ENCODE data around the gene RNF19B.
A peak's percentile ranks its signal among the peaks of the same experiment; 100 is the strongest.

RNF19B gene

DNA sequence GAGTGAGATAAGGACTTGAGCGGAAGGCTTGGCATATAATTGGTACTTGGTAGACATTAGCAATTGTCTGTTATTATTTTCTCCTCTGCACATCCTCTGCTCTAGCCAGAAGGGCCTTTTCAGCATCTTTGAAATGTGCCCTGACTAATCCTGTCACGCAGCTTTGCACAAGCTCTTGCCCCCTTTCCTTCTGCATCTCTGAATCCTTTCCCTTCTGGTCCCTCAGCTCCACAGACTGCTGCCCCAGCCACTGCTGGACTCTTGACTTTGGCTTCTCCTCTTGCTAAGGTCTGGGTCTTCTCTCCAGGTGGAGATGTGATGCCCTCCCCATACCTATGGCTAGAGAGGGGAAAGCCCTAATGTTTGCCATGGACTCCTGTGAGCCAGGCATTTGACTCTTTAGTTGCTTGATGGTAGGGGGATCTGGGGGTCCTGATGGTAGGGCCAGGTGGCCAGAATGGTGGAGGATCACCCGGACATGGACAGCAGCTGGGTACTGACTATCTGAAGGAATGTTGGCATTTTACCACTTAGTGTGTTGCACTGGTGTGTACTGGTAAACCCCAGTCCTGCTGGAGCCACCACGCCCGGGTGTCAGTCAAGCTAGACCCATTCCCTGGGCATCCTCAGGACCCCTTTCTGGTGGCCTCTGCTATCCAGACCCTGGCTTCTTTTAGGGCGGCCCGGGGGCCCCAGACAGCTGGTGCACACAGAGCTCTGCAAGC, 73.9 kb downstream of the RNF19B start:
- peaks cover 0 to 27% of the 10 kb centered on the region in 2 donors for H3K4me1 ChIP-seq (ENCODE audit: control insufficient read depth in 1 of 2, insufficient read depth in 2 of 2, low read length in 2 of 2)
- H3K9me3 ChIP-seq (ENCODE audit: control insufficient read depth in 1 of 2, low read length in 2 of 2) = no peaks in the 10 kb centered on the region
- H3K36me3 ChIP-seq (ENCODE audit: control insufficient read depth in 1 of 2, insufficient read depth in 2 of 2, low read length in 2 of 2) = no peaks in the 10 kb centered on the region
- no peak overlapping the region for H3K4me3 ChIP-seq (ENCODE audit: low read depth in 1 of 2, low read length in 2 of 2)
- H3K27ac ChIP-seq (ENCODE audit: low read length) = no peak overlapping the region
- peaks cover 28% of the 10 kb centered on the region for H3K27me3 ChIP-seq (ENCODE audit: low read depth, low read length)

DNA sequence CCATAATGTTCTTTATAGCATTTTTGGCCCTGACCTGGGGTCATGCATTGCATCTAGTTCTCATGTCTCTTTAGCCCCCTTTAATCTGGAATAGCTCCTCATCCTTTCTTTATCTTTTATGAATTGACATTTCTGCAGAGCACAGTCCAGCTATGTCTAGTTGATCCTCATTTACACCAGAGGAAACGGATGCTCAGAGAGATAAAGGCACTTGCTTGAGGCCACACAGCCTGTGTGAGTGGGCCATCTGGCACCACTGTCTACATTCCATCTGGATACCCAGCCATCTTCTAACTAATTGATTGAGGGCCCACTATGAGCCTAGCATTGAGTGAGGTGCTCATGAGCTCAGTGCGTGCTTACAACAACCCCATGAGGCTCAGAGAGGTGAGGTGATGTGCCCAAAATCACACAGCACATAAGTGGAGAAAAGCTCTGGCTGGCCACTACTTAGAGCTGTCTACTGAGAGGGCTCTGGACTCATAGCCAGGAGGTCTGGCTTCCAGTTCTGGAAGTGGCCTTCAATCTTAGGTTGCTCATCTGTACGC, 74.8 kb downstream of the RNF19B start:
- H3K9me3 ChIP-seq (ENCODE audit: control insufficient read depth in 1 of 2, low read length in 2 of 2) = no peaks in the 10 kb centered on the region
- H3K27ac ChIP-seq (ENCODE audit: low read length) = no peak overlapping the region
- no peaks in the 10 kb centered on the region for H3K36me3 ChIP-seq (ENCODE audit: control insufficient read depth in 1 of 2, insufficient read depth in 2 of 2, low read length in 2 of 2)
- H3K27me3 ChIP-seq (ENCODE audit: low read depth, low read length) = peaks cover 35% of the 10 kb centered on the region
- peaks cover 0 to 27% of the 10 kb centered on the region in 2 donors for H3K4me1 ChIP-seq (ENCODE audit: control insufficient read depth in 1 of 2, insufficient read depth in 2 of 2, low read length in 2 of 2)
- H3K4me3 ChIP-seq (ENCODE audit: low read depth in 1 of 2, low read length in 2 of 2) = no peak overlapping the region

DNA sequence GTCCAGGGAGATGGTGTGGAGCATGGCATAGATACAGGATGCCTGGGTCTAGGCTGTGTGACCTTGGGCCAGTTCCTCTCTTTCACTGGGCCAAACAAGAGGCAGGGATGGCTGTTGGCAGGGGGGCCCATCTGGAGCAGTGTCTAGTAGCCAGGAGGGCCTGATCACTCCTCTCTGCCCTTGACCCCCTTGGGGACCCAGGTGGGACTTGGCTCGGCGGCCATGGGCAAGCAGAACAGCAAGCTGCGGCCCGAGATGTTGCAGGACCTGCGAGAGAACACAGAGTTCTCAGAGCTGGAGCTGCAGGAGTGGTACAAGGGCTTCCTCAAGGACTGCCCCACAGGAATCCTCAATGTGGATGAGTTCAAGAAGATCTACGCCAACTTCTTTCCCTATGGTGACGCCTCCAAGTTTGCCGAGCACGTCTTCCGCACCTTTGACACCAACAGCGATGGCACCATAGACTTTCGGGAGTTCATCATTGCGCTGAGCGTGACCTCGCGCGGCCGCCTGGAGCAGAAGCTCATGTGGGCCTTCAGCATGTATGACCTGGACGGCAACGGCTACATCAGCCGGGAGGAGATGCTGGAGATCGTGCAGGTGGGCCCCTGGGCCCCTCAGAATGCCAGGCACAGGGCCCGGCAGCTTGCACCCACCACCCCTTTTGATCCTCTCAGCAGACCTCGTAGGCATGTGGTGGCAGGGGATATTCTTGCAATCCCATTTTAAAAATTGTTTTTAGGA, 75.8 kb downstream of the RNF19B start:
- Histone ChIP-seq H3K9me3 (ENCODE audit: control insufficient read depth in 1 of 2, low read length in 2 of 2) (no peaks in the 10 kb centered on the region), H3K36me3 (ENCODE audit: control insufficient read depth in 1 of 2, insufficient read depth in 2 of 2, low read length in 2 of 2) (no peaks in the 10 kb centered on the region), H3K27me3 (ENCODE audit: low read depth, low read length) (peaks cover 35% of the 10 kb centered on the region), H3K4me3 (ENCODE audit: low read depth in 1 of 2, low read length in 2 of 2) (no peak overlapping the region), H3K27ac (ENCODE audit: low read length) (no peak overlapping the region), H3K4me1 (ENCODE audit: control insufficient read depth in 1 of 2, insufficient read depth in 2 of 2, low read length in 2 of 2) (peaks cover 0 to 25% of the 10 kb centered on the region in 2 donors)

DNA sequence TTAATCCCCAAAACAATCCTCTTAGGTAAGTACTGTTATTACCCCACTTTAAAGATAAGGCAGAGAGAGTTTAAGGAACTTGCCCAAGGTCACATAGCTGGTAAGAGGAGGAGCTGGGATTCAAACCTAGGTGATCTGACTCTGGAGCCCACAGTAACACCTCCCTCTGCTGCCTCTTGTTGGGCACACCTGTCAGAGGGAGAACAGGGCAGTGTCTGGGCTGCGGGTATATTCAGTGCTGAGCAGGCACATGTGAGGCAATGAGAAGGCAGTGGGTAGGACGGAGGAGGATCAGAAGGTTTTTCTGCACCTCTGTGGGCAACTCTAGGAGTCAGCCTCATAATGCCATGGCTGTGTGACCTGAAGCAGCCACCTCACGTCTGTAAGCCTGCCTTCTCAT, 76.5 kb downstream of the RNF19B start:
- no peak overlapping the region for H3K4me3 ChIP-seq (ENCODE audit: low read depth in 1 of 2, low read length in 2 of 2)
- peaks cover 35% of the 10 kb centered on the region for H3K27me3 ChIP-seq (ENCODE audit: low read depth, low read length)
- H3K4me1 ChIP-seq (ENCODE audit: control insufficient read depth in 1 of 2, insufficient read depth in 2 of 2, low read length in 2 of 2) = peaks cover 0 to 18% of the 10 kb centered on the region in 2 donors
- no peaks in the 10 kb centered on the region for H3K9me3 ChIP-seq (ENCODE audit: control insufficient read depth in 1 of 2, low read length in 2 of 2)
- no peak overlapping the region for H3K27ac ChIP-seq (ENCODE audit: low read length)
- no peaks in the 10 kb centered on the region for H3K36me3 ChIP-seq (ENCODE audit: control insufficient read depth in 1 of 2, insufficient read depth in 2 of 2, low read length in 2 of 2)

DNA sequence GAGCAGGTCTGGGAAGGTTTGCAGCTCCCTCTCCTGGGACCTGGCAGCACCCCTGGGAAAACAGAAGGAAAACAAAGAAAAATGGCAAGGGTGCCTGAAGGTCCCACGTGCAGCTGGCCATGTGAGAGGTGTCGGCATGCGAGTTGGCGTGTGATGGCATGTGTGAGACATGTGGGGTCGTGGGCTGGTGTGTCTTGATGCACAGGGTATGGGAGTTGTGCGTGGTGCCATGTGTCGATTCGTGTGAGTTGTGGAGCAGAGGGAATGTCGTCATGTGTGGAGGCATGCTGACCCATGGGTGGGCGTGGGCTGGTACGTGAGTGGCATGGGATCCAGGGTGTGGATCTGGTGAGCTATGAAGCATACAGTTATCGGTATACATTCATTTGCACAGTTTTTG, 77.0 kb downstream of the RNF19B start:
- H3K4me3 ChIP-seq (ENCODE audit: low read depth in 1 of 2, low read length in 2 of 2) = no peak overlapping the region
- no peaks in the 10 kb centered on the region for H3K36me3 ChIP-seq (ENCODE audit: control insufficient read depth in 1 of 2, insufficient read depth in 2 of 2, low read length in 2 of 2)
- H3K27me3 ChIP-seq (ENCODE audit: low read depth, low read length) = peaks cover 35% of the 10 kb centered on the region
- H3K4me1 ChIP-seq (ENCODE audit: control insufficient read depth in 1 of 2, insufficient read depth in 2 of 2, low read length in 2 of 2) = peaks cover 0 to 13% of the 10 kb centered on the region in 2 donors
- H3K9me3 ChIP-seq (ENCODE audit: control insufficient read depth in 1 of 2, low read length in 2 of 2) = no peaks in the 10 kb centered on the region
- H3K27ac ChIP-seq (ENCODE audit: low read length) = no peak overlapping the region

DNA sequence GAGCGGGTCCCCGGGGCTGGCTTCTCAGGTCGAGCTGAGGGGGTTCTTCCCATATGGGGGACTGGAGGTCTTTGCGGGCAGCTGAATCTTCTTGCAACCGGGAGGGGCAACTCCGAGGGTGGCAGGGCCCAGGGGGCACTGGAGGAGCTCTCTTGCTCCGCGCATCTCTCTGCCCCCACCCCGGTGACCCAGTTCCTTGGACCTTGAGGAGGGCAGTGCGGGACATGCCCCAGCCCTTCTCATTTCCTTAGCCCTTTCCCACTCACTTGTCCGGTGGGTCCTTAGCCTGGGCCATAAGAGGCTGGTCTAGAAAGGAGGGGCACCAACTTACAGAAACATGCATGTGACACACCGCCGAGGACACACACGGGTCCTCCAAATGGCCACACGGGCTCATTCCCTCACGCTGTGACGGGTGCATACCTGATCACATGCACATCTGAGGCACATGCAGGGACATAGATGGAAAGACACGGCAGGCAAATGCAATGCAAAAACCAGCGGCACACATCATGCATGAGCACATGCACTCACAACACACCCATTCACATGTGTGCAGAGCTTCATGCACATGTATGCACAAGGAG, 77.7 kb downstream of the RNF19B start:
- H3K4me3 ChIP-seq (ENCODE audit: low read depth in 1 of 2, low read length in 2 of 2) = peak overlapping the region in 1 of 2 donors; percentile 20
- no peak overlapping the region for H3K27ac ChIP-seq (ENCODE audit: low read length)
- peaks cover 35% of the 10 kb centered on the region for H3K27me3 ChIP-seq (ENCODE audit: low read depth, low read length)
- H3K4me1 ChIP-seq (ENCODE audit: control insufficient read depth in 1 of 2, insufficient read depth in 2 of 2, low read length in 2 of 2) = peaks cover 0 to 13% of the 10 kb centered on the region in 2 donors
- no peaks in the 10 kb centered on the region for H3K9me3 ChIP-seq (ENCODE audit: control insufficient read depth in 1 of 2, low read length in 2 of 2)
- no peaks in the 10 kb centered on the region for H3K36me3 ChIP-seq (ENCODE audit: control insufficient read depth in 1 of 2, insufficient read depth in 2 of 2, low read length in 2 of 2)
